Hematopoietic multipotent progenitor cell treated with erythropoietin and hydrocortisone succinate and interleukin-3 and kit ligand, for 15 days (in vitro differentiated cells): ENCODE data around the gene ATP8A2.

Experiments used
- DNase-seq: peaks from one replicate; pipeline ENCODE4 v3.0.0-alpha.2; 2015; ENCODE audit warnings: low spot score

The ATP8A2 gene

DNA sequence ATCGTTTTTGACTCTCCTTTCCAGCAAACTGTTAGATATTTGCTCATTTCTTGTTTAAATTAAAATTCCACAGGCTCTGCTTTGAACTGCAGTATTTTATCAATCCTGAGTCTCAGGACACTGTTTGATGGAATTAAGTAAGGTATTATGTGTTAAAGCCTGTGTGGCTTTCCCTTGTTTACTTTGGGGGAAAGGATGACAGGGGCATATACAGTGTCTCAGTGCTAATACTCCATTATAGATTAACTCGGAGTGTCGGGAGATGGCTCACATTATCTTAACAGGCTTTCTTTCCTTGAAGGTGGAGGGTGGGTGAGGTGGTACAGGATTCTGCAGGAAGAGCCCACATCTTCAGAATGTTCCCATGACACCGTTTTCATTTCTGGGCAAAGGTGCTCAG lies 595.4 kb downstream of the ATP8A2 start:
- no peak for DNase-seq

DNA sequence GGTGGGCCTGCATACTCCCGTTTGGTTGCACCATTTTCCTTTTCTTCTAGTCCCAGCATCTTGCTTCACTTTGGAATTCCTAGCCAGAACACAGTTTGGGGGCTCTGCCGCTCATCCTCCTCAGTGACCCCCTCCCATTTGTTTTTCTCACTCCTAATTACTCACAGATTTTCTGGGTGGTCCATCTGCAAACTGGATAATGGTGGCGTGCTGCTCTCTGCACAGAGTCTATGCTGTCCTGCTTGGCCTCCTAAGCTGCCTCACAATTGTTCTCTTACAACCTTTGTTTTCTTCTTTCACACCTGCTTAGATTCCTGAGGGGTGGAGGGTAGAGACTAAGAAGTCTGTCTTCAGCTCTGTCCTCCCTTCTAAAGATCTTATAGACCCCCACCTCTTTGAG lies 599.3 kb downstream of the ATP8A2 start:
- no peak for DNase-seq

DNA sequence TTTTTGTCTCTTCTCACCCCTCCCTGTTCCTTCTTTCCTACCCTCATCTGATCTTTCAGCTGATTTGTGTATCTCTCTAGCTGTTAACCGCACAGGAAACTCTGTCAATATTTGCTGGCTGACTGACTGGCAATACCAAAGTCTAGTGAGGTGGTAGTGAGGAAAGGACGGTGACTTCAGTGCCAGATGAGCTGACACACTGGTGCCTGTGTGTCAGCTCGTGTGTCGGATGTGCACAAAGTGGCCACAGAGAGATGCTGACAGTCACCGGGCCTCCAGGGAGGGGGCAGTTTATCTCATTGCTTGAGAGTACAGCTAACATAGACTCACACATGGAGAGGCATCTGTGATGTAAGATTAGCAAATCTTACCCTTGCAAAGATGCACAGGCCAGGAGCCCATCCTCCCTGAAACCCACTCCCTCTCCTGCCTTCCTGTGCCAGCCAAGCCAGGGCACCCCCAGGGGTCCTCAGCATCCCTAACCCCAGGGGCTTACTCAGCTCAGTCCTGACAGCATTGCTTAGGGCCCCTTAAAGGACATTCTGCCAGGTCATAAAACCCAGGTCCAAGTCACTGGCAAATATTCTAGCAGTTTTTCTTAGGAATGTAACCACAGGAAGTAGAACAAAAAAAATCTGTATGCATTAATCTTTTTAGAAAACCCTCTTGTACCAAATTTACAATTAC lies 599.8 kb downstream of the ATP8A2 start:
- DNase-seq: no peak

DNA sequence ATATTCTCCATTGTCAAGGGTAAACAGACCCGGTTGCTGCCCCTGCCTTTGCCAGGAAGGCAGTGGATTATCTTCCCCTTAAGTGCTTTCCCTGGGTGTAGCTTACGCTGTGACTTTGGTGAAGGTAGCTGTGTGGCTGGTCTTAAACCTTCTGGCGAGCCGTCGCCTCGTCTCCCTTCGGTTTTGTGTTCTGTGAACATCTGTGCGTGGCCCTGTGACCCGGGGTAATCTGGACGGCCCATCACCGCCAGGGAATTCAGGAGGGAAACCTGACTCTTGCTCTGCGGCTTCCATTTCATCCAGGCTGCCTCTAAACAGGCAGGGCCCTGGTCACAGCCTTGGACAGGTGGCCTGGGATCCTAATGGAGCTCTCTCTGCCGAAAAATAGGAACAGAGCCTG lies 601.3 kb downstream of the ATP8A2 start:
- no peak for DNase-seq

DNA sequence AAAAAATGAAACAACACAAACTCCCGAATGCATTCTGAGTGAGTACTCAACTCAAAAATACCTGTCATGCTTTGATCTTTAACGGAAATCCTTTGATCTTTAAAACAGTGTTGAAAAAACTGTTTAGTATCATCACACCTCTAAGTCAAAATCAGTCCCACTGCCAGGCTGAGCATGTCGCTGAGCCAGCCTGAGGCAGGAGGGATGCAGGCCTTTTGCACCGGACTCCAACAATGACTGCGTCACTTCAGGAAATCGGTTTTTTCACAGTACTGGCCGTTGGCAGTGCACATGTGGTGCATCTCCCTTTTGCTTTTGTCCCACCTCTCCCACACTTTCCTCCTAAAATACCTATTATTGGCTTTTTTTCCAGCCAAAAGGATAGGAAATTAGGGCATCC lies 601.8 kb downstream of the ATP8A2 start:
- DNase-seq: no peak

DNA sequence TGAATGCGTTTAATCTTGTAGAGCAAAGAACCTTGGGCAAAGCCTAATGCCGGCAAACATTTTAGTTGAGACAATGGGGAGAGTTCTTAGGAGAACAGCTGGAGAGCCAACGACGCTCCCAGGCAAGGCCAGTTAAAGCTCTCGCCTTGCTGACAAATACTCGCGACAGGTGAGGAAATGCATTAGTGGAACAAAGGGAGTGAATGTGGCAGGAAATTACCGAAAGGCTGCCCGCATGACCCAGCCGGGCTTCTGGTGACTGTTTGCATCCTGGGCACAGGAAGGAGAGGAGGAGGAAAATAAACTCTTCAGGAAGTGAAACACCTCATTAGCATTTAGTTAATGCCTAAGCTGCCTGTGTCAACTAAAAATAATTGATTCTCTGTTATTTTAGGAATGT lies 605.4 kb downstream of the ATP8A2 start:
- DNase-seq: no peak

DNA sequence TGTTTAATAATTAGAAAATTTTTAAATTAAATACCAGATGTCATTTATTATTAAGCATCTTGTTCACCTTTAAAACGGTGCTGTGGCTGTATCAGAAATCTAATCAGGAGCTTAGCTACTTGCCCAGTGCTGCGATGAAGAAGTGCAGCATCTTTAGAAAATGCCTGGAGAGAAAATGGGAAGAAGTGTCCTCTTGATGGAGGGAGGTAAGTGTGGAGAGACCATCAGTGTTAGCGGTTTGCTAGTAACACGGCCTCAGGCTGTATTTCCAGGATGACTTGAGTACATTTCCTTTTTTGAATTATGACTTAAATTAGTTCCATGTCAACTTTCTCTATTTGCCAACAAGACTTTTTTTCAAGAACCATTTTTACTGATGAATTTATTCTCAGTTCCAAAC lies 605.9 kb downstream of the ATP8A2 start:
- no peak for DNase-seq

DNA sequence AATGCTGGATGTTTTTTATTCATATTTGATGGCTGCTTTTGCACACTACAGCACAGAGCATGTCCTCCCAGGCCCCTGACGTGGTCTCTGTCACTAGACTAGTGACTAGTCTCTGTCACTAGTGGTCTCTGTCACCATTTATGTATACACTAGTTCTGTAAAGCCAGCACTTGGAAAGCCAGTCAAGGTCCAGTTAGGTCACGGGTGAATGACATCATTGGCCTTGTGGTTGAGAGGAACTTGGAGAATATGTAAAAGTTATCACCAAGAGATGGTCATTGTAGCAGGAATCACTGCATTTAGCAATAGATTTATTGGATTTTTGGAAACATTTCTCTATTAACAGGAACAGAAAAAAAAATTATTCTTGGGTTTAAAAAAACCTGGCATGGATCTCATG lies 607.2 kb downstream of the ATP8A2 start:
- no peak for DNase-seq

DNA sequence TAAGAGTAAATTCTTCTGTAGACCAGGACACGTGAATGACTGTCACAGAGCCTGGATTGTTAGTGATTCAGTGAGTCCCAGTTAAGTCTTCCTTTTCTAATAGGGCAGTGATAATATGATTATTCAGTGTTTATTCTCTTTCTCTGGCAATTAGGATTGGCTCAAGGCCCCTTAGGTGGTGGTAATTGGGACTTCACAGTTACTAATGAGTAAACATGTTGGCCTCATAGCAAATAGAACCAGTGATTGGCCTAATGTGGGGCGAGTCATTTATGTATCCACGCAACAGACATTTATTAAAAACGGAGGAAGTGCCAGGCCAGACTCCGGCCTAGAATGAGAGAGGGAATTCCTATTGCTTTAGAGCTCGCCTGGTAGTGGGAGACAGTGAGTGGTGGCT lies 607.6 kb downstream of the ATP8A2 start:
- DNase-seq: no peak

DNA sequence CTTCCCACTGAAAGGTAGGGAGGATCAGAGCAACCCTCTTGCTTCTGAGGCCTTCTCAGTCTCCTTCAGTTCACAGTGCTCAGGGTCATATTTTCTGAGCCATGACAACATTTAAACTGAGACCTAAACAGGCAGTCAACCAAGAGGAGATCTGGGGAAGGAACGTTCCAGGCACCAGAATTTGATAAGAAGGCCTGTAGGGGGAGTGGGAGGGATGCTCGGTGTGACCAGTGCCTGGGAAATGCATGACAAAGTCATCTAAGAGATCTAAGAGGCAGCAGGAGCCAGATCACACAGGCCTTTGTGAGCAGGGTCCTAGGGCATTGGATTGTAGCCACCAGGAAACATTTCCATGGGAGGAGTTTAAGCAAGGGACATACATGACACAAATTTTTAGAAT lies 608.5 kb downstream of the ATP8A2 start:
- no peak for DNase-seq

DNA sequence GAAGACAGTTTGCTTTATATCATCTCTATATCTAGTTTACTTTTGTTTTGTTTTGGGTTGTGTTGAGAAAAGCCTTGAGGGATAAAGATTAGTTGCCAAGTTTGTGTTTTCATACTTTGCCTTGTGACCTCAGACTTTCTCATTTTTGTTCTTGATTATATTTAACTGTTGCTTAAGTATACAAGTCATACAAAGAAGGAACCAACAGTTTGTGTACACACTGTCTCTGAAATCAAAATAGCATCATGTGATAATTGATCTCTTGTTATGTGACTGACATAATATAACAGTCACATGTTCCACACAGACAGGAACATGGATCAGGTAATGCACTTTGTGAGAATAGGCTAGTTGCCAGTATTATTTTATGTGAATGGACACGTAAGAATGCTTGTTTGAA lies 609.3 kb downstream of the ATP8A2 start:
- no peak for DNase-seq

DNA sequence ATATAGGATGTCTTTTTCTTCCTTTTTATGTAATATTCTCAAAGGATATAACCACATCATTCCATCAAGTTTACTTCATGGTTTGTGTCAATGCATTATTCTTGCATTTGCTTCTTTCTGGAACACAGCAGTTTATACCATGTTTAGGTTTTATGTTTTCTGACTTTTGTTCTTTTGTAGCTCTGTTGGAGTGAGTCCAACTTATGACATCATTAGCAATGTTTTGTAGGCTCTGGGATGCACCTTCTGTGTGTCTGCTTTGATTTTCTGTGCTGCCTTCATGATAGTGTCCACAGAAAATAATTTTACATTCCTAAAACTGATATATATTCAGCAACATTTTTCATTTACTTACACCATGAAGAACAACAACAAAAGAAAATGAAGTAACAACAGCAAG lies 611.1 kb downstream of the ATP8A2 start:
- DNase-seq: no peak

DNA sequence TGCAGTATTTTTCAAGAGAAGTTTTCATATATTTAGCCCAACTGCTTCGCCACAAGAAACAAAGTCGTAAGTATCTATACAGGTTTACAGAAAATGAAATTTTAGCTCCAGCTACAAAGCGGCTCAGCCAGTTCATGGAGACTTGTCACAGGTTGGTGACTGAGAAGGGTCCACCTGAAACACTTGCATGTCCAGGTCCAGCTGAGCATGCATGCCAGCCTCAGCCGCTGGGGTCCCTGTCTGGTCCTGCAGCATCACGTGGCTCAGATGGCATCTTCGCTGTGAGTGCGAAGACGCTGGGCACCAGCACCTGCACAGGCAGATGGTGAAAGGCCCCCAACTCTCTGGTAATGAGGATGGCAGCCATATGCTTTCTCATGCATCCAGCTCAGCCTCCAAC lies 616.2 kb downstream of the ATP8A2 start:
- DNase-seq: no peak

DNA sequence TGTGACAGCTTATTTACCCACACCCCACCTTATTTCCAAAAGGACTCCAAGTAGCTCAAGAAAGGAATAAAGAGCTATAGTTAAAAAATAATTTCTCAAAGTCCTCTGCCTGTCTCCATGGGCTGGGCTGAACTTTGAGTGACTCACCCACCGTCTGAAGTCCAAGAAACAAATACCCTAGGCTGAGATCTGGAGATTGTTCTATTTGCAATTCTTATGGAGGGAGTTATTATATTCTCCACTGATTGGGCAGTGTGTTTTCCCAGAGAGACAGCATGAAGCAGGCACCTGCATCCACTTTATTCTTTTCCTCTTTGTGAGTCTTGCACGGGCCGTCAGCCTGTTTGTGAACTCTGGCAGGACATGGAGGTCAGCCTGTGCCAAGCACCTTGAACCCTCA lies 616.9 kb downstream of the ATP8A2 start:
- DNase-seq: no peak

DNA sequence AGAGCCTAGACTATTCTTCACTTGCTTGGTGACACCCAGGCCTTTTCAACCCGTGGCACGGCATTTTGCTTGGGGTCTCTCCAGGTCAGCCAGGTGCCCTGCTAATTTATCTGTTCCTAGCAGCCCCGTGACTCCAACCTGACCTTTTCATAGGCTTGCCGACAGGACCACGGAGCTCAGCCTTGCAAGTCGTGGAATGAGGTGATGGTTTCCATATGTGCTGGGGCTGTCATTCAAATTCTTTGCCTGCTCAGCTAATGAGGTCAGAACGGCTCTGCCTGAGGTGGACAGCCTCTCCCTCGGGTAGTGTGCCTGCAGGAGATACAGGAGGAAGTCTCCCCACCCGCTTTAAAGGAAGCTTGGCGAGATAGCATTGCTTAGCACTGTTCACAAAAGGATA lies 619.0 kb downstream of the ATP8A2 start:
- DNase-seq: no peak

DNA sequence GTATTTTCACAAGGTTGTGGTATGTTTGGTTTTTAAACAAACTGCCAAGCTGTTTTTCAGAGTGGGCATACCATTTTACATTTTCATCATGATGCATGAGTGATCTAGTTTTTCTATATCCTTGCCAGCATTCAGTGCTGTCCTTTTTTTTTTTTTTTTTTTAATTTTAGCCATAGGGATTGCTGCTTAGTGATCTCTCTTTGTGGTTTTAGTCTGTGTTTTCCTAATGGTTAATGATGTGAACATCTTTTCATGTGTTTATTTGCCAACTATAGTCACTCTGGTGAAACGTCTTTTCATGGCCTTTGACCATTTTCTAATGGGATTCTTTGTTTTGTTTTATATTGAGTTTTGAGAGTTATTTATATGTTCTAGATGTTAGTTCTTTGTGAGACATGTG lies 620.3 kb downstream of the ATP8A2 start:
- no peak for DNase-seq

DNA sequence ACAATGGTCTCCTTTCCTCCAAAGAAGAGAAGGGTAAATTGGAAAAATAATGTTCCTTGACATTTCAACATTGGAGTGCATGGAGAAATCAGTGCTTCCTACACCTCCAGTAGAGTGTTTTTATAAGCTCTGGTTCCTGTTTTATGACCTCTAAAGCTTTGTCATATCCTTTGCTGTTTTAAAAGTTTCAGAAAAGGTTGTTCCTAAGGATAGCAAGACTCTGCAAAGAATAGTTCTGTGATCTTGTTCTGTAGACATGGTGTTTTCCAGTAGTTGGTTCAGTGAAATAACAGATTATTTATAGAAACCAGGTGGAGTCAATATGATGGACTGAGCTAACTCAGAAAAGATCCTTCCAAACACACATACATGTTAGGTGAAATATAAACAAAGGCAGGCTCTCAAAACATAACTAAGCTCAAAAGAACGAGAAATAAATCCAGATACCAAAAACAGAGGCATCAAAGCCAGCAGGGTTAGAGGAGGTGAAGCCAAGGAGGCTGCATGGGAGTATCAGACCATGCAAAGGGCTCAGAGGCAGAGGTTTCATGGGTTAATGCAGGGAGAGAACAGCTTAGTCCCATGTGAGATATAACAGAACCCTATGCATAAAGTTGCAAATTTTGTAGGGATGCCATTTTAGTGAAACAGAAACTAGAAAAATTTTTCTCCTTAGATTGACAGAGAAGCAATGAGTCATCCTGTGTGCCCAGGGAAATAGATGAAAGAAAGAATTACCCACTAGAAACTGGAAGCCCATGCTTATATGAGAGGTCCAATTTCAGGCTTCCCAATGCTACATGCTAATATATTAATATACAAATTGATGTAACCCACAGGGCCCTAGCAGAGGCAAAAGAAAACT lies 635.7 kb downstream of the ATP8A2 start:
- DNase-seq: no peak

DNA sequence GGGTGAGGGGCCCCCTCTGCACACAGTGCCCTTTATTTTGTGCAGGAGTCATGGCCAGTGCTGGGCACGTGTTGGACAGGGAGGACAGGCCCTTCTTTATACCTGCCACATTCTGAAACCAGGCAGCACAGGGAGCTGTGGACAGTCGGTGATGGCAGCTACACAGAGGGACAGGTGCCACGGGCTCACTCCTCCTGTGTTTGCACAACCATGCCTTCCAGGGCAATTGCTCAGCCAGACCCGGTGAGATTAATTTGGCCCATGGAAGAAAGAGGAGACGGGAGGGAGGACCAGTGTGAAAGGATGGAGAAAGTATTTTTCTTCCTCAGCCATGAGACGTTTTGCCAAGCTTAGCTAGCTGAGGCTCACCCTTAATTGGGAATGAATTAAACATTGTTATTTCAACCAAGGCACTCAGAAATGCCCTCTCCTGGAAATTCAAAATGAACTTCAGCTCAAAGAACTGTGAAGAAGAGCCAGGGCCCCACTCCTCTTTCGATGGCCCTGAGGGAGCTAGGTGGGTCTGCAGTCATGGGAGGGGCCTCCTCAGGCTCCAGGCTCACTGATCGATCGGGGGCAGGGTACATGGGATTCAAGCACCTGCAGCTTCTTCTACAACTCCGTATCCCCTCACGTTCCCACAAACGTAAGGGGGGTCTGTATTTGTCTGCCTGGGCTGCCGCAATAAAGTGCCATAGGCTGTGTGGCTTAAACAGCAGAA lies 638.9 kb downstream of the ATP8A2 start:
- DNase-seq: no peak

DNA sequence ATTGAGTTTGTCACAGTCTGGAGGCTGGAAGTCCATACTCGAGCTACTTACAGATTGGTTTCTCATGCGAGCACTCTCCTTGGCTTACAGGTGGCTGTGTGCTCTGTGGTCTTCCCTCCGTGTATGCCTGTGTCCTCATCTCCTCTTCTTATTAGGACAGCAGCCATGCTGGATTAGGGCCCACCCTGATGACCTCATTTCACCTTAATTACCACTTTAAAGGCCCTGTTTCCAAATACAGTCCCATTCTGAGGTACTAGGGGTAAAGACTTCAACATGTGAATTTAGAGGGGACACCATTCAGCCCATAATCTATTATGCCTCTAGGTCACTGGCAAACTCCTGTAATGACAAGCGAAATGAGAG lies 639.4 kb downstream of the ATP8A2 start:
- DNase-seq: no peak

DNA sequence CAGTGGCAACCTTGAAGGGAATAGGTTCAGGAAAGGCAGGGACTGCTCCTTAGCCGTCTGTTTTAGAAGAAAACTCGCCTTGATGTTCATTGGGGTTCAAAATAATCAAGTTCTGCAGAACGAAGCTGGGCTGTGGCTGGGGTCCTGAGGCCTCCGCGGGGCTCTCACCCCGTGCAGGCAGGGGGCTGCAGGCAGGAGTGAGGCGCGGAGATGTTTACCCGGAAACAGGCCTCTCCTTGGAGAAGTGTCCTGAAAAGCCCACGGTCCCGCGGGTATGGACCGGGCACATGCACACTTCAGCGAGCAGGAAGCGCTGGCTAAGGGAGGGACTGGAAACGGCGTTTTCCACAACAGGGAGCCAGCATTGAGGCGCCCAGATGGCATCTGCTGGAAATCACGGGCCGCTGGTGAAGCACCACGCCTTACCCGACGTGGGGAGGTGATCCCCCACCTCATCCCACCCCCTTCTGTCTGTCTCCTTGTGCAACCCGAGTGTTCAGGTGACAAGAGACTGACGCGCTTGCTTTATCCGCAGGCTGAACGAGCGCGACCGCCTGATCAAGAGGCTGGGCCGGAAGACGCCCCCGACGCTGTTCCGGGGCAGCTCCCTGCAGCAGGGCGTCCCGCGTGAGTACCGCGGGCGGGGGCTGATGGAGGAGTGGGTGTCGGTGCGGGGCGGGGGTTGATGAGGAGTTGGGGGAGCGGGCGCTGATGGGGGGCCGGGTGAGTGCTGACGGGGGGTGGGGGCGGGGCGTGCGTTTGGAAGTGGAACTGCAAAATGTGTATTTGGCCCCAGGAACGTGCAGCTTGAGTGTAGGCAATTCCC lies 640.4 kb downstream of the ATP8A2 start:
- no peak for DNase-seq

DNA sequence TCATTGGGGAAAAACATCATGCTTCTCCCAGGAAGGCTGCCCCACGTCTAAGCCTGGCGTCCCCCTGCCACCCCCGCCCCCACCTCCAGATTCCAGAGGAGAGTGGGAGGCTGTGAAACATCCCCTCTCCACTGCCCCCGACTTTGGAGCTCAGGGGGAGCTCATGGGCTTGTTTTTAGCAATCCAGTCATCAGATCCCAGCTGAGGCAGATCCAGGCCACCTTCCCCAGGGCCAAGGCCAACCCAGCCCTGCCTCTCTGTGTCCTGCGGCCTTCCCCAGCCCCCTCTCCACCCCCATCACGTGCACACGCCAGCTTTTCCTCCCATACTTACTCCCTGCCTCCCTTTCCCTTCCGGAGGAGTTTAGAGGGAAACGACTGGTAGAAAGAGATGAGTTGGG lies 641.2 kb downstream of the ATP8A2 start:
- no peak for DNase-seq
